Stimulated activated CD4-positive, alpha-beta T cell treated with anti-CD3 and anti-CD28 coated beads, Interleukin-4, amount 100 ng/mL, for 48 hours (primary cell): Measurements from ENCODE around the gene TPRG1L.
A peak's percentile ranks its signal among the peaks of the same experiment; 100 is the strongest.
"Not testable (repeated sequence)": the region's sequence is repeated elsewhere in the genome, so short reads cannot be mapped to it uniquely, and the experiment has no call there.

ENCODE experiments used
- DNase-seq, 2 donors: peaks; one replicate each; pipeline ENCODE4 v3.0.0-alpha.2; 2020; ENCODE audit warnings: low read depth in 2 of 2

The TPRG1L gene

GRCh38 chr1:3624200-3625136, at the start of gene TPRG1L:
TPRG1L (plus strand) TSS chr1:3625015; CDS start chr1:3625073, 58 bp downstream.
- peak; percentile 97 to 98 for DNase-seq

- DNase-seq, result not testable (repeated sequence)
These were observed 49.3 kb upstream of the TPRG1L start for GRCh38 chr1:3575515-3575914.

- DNase-seq, result no peak
These were observed 48.8 kb upstream of the TPRG1L start for GRCh38 chr1:3575993-3576392.

DNA sequence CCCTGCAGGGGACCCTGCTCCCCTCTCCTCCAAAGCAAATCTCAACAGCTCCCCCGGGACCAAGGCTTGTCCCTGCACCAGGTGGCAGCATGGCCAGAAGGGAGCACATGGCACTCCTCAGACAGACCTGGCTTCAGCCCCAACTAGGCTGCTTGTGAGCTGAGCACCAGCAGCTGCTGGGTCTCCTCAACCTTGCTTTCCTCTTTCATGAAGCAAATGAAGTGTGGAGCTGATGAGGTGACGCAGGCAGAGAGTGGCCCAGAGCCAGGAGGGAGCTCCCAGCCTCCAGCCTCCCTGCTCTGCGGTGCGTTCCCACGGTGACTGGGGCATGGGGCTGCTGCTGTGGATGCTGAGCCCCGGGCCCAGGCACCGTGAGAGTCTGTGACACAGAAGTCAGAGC, 47.5 kb upstream of the TPRG1L start:
- DNase-seq, result no peak

DNA sequence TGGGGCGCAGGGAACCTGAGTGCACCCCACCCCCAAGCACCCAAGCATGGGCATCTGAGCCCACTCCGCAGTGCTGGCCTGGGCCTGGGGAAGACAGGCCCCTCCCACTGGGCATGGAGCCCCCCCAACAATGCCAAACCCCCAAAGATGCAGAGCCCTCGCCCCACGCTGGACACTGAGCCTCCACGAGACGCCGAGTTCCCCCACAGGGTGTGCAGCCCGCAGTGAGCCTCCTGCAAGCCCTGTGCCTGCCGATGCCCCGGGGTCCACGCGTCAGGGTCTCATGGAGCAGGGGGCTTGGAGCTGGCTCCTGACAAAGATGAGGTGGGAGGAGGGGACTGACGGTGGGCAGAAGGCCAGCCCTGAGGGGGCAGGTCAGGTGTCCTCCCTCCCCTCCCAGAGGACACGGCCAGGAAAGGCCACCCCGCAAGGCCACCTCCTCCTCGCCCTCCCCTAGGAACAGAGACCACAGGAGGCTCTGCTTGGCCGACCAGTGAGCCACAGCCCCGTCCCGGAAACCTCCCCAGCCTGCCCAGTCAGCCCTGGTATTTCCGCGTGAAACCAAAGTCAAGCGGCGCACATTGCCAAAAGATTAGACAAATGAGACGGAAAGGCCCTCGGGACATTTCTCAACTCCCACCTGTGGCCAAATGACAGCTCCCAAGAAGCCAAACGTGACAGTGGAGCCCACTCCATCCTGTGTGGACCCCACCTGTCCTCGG, 46.9 kb upstream of the TPRG1L start:
- DNase-seq, result no peak

GRCh38 chr1:3578433-3578805, 46.4 kb upstream of the TPRG1L start:
- DNase-seq, result no peak

DNA sequence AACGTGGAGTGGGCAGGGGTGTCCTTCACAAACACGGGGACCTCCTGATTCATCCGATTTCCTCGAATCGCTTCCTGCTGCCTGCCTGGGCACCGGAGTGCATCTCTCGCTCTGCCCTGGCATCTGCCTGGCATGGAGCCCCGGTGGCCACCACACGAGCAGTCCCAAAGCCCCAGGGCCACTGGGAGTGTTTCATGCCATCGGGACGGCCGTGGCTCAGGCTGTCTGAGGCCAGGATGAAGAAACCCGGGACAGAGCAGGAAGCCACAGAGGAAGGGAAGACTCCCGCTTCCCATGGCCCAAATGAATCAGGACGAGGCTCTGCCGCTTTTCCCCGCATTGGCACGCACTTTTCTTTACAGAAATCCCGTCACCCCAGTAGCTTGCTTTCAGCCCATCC, 45.9 kb upstream of the TPRG1L start:
- DNase-seq, result no peak

DNA sequence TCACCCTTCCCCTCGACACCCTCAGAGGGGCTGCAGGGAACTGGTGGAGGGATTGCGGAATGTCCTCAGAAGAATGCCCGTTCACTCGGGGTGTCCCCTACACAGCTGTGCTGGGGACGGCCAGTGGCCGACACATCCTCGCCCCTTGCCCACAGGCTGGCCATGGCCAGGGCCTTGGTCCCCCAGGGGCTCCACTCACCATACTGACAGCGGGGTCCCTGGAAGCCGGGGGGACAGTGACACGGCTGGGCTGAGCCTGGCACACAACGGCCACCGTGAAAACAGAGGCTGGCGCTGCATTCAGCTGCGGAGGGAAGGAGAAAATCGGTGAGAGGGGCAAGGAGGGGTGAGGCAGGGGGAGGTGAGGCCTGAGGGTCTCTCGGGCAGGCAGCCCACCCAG, 45.2 kb upstream of the TPRG1L start:
- no peak for DNase-seq

DNA sequence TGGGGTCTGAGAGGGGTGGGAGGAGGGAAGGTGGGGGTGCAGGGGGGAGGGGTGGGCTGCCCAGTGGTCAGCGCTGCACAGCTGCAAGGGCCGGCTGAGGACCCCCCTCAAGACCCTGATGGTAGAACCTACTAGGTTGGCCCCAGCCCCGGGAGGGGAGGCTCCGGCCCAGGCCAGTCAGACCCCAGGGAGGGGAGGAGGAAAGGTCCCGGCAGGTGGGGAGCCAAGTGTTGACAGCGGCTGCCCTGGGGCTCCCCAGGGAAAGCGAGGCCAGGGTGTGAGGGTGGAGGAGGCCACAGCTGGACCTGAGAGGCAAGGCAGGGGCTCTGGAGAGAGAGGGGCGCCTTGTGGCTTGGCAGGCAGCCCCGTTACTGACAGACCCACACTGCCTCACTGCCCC, 44.6 kb upstream of the TPRG1L start:
- no peak for DNase-seq

DNA sequence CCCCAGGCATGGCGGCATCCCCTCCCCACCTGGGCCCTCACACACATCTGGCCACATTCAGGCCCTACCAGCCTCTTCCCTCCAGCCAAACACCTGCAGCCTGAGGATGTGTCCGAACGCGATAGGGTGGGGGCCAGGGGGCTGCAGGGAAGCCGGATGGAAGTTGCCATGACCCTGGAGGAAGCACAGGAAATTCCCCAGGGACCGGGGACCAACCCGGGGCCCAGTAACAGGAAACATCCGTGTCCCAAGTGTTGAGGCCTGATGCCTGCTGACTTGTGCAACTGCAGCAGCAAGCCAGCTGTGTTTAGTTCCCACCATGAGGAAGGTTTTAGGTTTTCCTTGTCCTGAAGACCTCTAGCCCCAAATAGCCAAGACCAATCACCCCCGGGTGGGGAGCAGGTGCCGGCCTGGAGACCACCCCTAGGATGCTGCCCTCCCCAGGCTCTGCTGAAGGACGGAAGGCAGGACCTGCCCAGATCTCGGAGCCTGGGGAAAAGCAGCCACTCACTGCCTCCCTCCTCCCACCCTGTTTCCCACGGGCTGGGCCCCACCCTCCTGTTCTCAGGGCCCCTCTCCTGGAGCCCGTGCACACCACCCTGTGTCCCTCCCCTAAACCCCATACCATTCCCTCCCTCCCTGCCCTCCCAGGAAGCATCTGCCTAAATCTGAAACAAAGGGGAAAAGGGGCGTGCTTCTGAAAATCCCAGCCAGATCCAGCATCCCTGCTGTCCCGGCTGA, 43.3 kb upstream of the TPRG1L start:
- no peak for DNase-seq

DNA sequence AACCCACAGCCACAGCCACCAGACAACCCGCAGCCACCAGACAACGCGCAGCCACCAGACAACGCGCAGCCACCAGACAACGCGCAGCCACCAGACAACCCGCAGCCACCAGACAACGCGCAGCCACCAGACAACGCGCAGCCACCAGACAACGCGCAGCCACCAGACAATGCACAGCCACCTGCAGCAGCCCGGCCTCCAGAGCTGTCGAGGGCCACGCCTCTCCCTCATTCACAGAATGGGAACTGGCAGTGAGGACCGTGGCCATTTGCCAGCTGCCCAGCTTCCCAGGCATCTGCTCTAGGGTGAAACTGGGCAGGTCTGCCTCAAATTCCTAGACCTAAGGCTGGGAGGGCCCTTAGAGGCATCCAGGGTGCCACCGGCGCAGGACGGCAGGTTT, 41.1 kb upstream of the TPRG1L start:
- not testable (repeated sequence) for DNase-seq

DNA sequence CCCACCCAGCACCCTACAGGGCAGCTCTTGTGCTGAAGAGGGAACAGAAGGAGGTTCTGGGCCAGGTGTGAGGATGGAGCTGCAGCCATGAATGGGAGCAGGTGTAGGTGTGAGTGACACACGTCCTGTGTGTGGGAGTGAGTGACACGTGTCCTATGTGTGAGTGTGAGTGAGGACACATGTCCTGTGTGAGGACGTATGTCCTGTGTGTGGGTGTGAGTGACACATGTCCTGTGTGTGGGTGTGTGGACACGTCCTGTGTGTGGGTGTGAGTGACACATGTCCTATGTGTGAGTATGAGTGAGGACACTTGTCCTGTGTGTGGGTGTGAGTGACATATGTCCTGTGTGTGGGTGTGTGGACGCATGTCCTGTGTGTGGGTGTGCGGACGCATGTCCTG, 39.9 kb upstream of the TPRG1L start:
- no peak for DNase-seq

DNA sequence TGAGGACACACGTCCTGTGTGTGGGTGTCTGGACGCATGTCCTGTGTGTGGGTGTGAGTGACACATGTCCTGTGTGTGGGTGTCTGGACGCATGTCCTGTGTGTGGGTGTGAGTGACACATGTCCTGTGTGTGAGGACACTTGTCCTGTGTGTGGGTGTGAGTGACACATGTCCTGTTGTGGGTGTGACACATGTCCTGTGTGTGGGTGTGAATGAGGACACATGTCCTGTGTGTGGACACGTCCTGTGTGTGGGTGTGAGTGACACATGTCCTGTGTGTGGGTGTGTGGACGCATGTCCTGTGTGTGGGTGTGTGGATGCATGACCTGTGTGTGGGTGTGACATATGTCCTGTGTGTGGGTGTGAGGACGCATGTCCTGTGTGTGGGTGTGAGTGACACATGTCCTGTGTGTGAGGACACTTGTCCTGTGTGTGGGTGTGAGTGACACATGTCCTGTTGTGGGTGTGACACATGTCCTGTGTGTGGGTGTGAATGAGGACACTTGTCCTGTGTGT, 39.4 kb upstream of the TPRG1L start:
- not testable (repeated sequence) for DNase-seq

DNA sequence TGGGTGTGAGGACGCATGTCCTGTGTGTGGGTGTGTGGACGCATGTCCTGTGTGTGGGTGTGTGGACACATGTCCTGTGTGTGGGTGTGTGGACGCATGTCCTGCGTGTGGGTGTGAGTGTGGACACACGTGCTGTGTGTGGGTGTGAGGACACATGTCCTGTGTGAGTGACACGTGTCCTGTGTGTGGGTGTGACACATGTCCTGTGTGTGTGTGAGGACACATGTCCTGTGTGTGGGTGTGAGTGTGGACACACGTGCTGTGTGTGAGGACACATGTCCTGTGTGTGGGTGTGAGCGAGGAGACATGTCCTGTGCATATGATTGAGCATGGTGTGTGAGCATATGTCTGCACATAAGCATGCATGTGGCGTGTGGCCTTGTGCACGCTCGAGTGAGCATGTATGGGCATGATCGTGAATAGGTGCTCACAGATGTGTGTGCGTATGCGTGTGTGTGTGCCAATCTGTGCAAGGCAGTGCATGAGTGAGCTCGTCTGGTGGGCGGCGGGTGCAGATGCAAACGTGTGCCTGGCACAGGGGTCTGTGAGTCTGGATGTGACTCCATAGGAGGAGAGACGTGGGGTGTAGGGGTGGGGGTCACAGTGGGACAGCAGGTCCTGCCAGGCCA, 38.8 kb upstream of the TPRG1L start:
- no peak for DNase-seq

DNA sequence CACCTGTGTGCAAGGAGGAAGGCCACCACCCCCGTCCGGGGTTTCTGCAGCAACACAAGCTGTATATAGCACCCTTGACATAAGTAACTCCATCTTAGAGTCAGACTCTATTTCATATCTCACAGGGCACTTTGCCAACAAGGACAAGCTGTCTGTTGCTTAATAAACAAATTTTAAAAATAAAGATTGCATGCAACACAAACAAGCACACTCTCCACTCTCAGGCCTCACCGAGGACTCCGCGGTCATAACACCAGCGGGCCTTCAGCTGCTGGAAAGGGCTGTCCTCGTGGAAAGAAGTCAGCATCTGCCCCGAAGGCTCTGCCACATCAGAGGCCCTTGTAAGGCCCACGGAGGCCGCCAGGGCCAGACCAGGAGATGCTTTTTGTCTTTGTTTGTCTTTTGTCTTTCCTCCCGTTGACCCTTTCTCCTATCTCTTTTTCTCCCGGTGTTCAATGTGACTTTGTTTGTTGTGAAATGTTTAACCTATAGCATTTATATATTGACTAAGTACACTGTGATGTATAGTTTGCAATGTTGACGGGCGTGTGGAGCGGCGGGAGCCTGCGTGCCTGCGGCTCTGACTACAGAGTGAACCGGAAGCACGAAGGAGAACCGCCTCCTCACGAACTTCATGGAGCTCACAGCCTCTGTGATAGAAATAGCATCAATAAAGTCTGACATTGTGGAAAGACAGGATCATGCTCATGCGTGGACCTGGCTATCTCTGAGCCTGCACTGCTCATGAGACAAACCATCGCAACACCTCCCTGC, 37.6 kb upstream of the TPRG1L start:
- DNase-seq, result no peak

DNA sequence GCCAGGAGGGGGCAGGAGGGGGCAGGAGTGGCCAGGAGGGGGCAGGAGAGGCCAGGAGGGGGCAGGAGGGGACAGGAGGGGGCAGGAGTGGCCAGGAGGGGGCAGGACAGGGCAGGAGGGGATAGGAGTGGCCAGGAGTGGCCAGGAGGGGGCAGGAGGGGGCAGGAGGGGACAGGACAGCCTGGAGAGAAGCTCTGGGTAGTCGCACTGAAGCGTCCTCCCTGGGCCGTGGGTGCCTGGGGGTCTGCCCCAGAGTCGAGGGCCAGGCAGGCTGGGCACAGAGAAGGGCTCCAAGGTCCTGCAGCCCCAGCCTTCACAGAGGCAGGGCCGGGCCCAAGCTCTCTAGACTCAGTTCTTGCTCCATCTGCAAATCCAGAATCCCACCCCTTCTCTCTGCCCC, 36.4 kb upstream of the TPRG1L start:
- DNase-seq, result no peak

- no peak for DNase-seq
These were observed 34.6 kb upstream of the TPRG1L start for GRCh38 chr1:3590139-3590763.

GRCh38 chr1:3590951-3591865, 33.6 kb upstream of the TPRG1L start:
- DNase-seq, result no peak

DNA sequence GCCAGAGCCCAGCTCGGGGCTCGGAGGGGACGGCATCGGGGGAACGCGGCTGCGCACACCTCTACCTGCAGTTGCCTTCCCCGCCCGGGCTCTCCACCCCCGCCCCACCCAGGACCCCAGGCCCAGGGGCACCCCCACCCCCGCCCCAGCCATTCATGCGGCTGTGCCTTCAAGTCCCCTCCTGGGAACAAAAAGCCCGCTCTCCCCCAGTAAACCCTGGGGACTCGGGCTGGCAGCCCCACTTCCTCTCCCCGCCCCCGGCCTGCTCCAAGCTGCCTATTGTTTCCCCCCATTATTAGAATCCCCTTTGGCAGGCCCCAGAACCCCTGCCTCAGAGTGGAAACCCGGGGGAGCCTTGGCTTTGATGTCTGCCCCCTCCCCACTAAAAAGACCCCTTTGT, 31.5 kb upstream of the TPRG1L start:
- no peak for DNase-seq
